Left renal pelvis (tissue), 4 donors: ENCODE data around the gene SYNGAP1. TPM values are rescaled to one million over a fixed set of nuclear protein-coding genes. Genes with fewer than 3 reads are reported as not detected.
"Not testable (repeated sequence)": the region's sequence is repeated elsewhere in the genome, so short reads cannot be mapped to it uniquely, and the experiment has no call there.

Experiments used
- DNase-seq, 4 donors: peaks; one replicate each; pipeline ENCODE4 v3.0.0-alpha.2; 2013; ENCODE audit warnings: low read depth in 4 of 4, low spot score in 3 of 4
- polyA plus RNA-seq, 4 donors: library from polyadenylated mRNA; unstranded; fragments of 120-200 nt; gene quantifications; one replicate each; pipeline ENCODE4 v1.2.1, GENCODE V29; 2013; ENCODE audit not compliant: insufficient read length in 4 of 4

SYNGAP1 gene
- polyA plus RNA-seq: 10 to 100 TPM; 20.9 to 42.3 (median 33.1) TPM

- no peak for DNase-seq
These were observed at the start of gene SYNGAP1 for GRCh38 chr6:33419580-33420490. Gene SYNGAP1, plus strand, starts transcription at chr6:33420065. Its CDS starts 200 bp downstream, at chr6:33420265.

- DNase-seq: not testable (repeated sequence)
These were observed 48.0 kb upstream of the SYNGAP1 start for GRCh38 chr6:33371901-33372300.

DNA sequence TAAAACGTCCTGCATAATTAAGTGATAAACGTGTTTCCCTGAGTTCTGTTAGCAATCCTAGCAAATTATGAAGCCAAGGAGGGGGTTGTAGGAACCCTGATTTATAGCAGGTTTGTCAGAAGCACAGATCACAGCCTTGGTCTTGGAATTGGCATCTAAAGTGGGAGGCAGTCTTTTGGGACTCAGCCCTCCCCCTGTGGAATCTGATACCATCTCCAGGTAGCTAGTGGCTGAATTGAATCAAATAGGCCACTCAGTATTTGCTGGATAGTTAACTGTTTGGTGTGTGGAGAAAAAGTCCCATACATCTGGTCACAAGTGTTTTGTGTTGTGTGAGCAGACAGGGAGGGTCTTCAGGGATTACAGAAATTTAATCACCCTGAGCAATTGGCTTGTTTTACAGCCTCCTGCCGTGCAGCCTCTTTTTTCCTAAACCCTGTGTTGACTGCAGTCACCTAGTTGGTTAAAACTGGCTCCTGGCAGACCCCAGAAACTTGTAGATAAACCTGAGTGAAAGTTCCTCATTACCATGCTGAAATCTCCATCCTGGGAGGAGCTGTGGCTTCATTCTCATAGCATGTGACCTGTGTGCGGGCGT, 47.2 kb upstream of the SYNGAP1 start:
- peak in 1 of 4 donors; percentile 39 for DNase-seq

DNA sequence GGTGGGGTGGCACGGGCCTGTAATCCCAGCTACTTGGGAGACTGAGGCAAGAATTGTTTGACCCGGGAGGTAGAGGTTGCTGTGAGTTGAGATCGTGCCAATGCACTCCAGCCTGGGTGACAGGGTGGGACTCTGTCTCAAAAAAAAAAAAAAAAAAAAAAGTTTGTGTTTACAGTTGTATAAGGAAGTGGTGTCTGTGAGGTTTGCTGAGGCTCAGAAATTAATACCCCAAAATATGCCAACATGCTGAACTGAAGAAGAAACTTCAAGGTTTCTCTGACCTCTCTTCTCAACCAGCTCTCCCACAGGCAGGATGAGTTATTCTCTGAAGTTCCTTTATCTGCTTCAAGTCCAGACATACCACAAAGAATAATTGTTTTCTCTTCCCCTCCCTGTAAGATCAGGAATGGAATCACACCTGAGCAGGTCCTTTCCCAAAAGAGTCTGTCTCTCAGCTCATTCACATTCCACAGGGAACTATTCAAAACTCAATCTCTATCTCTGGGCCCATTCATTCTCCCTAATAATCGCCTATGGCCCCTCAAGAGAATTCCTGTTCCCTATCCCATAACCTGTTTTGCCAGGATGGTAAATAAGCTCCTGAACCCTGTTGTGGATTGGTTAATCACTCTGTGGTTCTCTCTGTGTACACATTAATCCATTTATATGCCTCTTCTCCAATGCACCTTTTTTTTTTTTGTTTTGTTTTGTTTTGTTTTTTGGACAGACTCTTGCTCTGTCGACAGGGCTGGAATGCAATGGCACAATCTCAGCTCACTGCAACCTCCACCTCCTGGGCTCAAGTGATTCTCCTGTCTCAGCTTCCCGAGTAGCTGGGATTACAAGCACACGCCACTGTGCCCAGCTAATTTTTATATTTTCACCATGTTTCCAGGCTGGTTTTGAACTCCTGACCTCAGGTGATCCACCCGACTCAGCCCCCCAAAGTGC, 45.6 kb upstream of the SYNGAP1 start:
- no peak for DNase-seq

- no peak for DNase-seq
These were observed 44.7 kb upstream of the SYNGAP1 start for GRCh38 chr6:33375143-33375671.

- no peak for DNase-seq
These were observed 42.7 kb upstream of the SYNGAP1 start for GRCh38 chr6:33377171-33377570.

- DNase-seq: not testable (repeated sequence)
These were observed 40.7 kb upstream of the SYNGAP1 start for GRCh38 chr6:33379184-33379583.

- DNase-seq: no peak
These were observed 39.4 kb upstream of the SYNGAP1 start for GRCh38 chr6:33380272-33380981.

DNA sequence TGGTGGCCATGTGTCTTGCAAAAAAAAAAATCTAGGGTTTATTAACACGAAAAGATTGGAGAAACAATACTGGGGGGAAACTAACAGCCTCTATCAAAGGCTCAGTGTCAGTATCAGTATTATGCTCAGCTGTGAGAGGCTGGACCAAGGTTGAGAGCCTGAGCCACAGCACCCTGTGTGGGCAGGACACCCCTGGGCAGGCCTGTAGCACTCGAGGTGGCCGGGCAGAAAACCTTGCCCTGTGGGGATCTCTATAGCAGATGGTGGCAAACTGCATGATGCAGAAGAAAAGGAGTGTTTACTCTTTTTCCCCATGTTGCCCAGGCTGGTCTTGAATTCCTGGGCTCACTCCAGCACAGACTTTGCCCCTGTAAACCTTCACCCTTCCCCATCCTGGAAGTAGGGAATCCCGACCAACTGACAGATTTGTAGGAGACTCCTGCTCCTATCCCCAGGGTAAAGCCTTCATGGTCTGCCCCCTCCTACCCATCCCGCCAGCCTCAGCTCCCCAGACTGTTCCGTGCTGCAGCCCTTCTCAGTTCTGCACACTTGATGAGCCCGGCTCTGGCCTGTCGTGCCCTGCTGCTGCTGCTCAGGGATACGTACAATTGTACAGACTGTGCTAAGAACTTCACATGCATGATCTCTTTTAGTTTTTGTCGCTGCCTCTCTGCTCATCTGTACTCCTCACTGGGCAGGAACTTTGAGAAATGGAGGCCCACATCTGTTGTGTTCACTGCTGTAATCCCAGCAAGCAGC, 36.3 kb upstream of the SYNGAP1 start:
- DNase-seq: no peak

- no peak for DNase-seq
These were observed 35.3 kb upstream of the SYNGAP1 start for GRCh38 chr6:33384581-33385020.

GRCh38 chr6:33390173-33390572, 29.7 kb upstream of the SYNGAP1 start:
- DNase-seq: no peak

- DNase-seq: no peak
These were observed 29.0 kb upstream of the SYNGAP1 start for GRCh38 chr6:33390767-33391277.

DNA sequence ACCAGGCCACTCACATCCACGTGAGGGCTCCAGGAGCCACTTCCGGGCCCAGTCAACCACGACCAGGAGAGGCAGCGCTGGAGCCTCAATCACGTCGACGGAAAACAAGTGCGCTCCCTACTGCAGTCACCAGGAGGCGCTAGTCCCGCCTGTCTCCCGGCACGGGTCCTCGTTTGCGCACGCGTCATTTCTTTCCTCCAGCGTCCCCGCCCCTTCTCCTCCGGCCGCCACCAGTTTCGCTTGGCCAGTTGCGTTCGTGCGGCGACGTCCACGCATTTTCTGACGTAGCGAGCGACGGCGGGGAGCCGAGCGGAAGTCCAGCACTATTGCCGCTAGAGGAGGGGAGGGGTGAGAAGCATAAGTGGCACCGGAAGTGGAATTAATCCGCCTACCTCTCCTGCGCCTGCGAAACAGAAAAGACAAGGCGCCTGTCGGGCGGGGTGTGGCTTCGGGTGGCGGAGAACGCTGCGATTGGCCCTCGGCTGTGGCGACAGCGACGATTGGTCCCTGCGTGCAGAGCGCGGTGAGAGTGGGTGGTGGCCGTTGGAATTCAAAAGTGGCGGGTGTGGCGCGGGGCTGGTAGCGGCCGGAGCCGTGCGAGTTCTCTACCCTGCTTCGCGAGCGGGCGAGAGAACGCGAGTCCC, 28.5 kb upstream of the SYNGAP1 start, which contains the start of gene KIFC1:
Gene KIFC1 (plus strand): TSS at position 546 of the 644 bp plus-strand sequence. CDS start 163 bp downstream, outside the sequence.
- DNase-seq: peak; percentile 96 to 99 (median 99)

GRCh38 chr6:33391922-33392594, 27.8 kb upstream of the SYNGAP1 start:
- no peak for DNase-seq

GRCh38 chr6:33392595-33392948, 27.3 kb upstream of the SYNGAP1 start:
- DNase-seq: no peak

- no peak for DNase-seq
These were observed 26.9 kb upstream of the SYNGAP1 start for GRCh38 chr6:33392979-33393378.

DNA sequence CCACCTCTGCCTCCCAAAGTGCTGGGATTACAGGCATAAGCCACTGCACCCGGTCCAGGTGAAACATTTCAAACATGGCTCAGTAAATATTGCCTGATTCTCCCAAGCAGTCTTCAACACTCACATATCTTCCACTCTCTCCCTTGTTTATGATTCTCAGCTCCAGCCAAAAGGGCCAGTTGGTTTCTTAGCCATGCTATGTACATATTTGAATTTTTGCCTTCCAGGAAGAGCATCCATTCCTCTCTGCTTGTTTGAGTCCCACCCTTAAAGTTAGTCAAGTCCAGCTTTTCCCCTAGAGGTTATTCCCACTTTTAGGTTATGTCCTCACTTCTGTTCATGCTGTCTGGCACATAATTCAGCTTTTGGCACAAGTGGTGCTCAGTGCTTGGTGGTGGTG, 22.3 kb upstream of the SYNGAP1 start:
- DNase-seq: no peak

- DNase-seq: not testable (repeated sequence)
These were observed 21.3 kb upstream of the SYNGAP1 start for GRCh38 chr6:33398601-33399000.
